ENCODE measurements around the gene MSRB3.

- no peak for TF ChIP-seq CTCF (conservative IDR thresholded peaks at IDR 0.05; ENCODE audit: low read depth, low read length)
- no peak for TF ChIP-seq USF2 (IDR thresholded peaks at IDR 0.05; ENCODE audit: low read depth, low read length)
Observed at GRCh38 chr12:65292241-65292640, 13.8 kb downstream of the MSRB3 start.

Measured in IMR-90 (cell line).